ENCODE measurements around the gene DNAJB13.

The DNAJB13 gene

GRCh38 chr11:73996161-73996747, 45.4 kb downstream of the DNAJB13 start:
- no CpG with 5 or more reads among the region's 4 CpGs for WGBS (ENCODE audit: extremely low coverage, insufficient coverage, low lambda C conversion rate)
- Histone ChIP-seq H3K56ac (ENCODE audit: low read length) (no peak overlapping the region), H3K36me3 (ENCODE audit: control insufficient read depth, insufficient read depth, low read length) (no peaks in the 10 kb centered on the region), H3K79me1 (ENCODE audit: low read length) (no peaks in the 10 kb centered on the region), H3K27me3 (ENCODE audit: insufficient read depth, low read length, poor library complexity) (no peaks in the 10 kb centered on the region), H4K8ac (ENCODE audit: low read depth, low read length) (no peak overlapping the region), H3K18ac (ENCODE audit: low read length) (no peak overlapping the region), H4K5ac (ENCODE audit: low read length) (no peak overlapping the region), H2BK15ac (replicated peaks; ENCODE audit: low read depth) (no peak overlapping the region), H3K23ac (ENCODE audit: low read length) (no peak overlapping the region), H3K4me3 (ENCODE audit: low read length) (no peak overlapping the region), H3K4me2 (ENCODE audit: low read length) (no peak overlapping the region), H3K4ac (ENCODE audit: low read depth, low read length) (no peak overlapping the region), H2BK5ac (ENCODE audit: low read length) (no peak overlapping the region), H3K4me1 (ENCODE audit: control insufficient read depth, low read depth, low read length) (no peaks in the 10 kb centered on the region), H2AK5ac (ENCODE audit: low read length) (no peak overlapping the region), H3K27ac (ENCODE audit: low read depth, low read length) (no peak overlapping the region), H2BK120ac (ENCODE audit: low read depth, low read length) (no peak overlapping the region), H3K9ac (ENCODE audit: low read length) (no peak overlapping the region), H3K79me2 (ENCODE audit: control insufficient read depth, insufficient read depth, low read length) (no peaks in the 10 kb centered on the region)
- DNase-seq: no peak

DNA sequence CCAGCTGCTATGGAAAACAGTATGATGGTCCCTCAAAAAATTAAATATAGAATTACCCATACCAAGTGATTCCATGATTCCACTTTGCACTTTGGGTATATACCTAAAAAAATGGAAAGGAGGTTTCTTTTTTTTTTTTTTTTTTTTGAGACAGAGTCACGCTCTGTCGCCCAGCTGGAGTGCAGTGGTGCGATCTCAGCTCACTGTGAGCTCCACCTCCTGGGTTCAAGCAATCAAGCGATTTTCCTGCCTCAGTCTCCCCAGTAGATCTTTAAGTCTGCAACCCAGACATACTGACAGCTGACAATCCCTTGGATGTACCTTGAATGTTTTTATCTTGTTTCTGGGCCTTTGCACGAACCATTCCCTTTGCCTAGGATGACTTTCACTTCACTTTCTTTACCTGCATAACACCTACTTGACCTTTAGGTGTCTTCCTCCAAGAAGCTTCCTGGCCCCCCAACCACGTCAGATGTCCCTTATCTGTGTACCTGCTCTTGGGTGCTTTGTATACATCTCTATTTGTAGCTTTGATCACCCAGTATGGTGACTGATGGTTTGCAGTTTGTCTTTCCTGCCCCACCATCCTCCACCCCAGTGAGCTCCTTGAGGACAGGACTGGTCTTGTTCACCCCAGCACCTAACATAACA, 46.4 kb downstream of the DNAJB13 start:
- no peak for DNase-seq
- Histone ChIP-seq H3K27me3 (ENCODE audit: insufficient read depth, low read length, poor library complexity) (no peaks in the 10 kb centered on the region), H2BK5ac (ENCODE audit: low read length) (no peak overlapping the region), H3K79me2 (ENCODE audit: control insufficient read depth, insufficient read depth, low read length) (no peaks in the 10 kb centered on the region), H3K36me3 (ENCODE audit: control insufficient read depth, insufficient read depth, low read length) (no peaks in the 10 kb centered on the region), H3K4me3 (ENCODE audit: low read length) (no peak overlapping the region), H3K27ac (ENCODE audit: low read depth, low read length) (no peak overlapping the region), H3K56ac (ENCODE audit: low read length) (no peak overlapping the region), H3K9ac (ENCODE audit: low read length) (no peak overlapping the region), H3K23ac (ENCODE audit: low read length) (no peak overlapping the region), H2BK15ac (replicated peaks; ENCODE audit: low read depth) (no peak overlapping the region), H4K8ac (ENCODE audit: low read depth, low read length) (no peak overlapping the region), H3K4me2 (ENCODE audit: low read length) (no peak overlapping the region), H3K4ac (ENCODE audit: low read depth, low read length) (no peak overlapping the region), H3K79me1 (ENCODE audit: low read length) (no peaks in the 10 kb centered on the region), H2AK5ac (ENCODE audit: low read length) (no peak overlapping the region), H4K5ac (ENCODE audit: low read length) (no peak overlapping the region), H2BK120ac (ENCODE audit: low read depth, low read length) (no peak overlapping the region), H3K18ac (ENCODE audit: low read length) (no peak overlapping the region), H3K4me1 (ENCODE audit: control insufficient read depth, low read depth, low read length) (no peaks in the 10 kb centered on the region)
- no CpG with 5 or more reads among the region's 6 CpGs for WGBS (ENCODE audit: extremely low coverage, insufficient coverage, low lambda C conversion rate)

DNA sequence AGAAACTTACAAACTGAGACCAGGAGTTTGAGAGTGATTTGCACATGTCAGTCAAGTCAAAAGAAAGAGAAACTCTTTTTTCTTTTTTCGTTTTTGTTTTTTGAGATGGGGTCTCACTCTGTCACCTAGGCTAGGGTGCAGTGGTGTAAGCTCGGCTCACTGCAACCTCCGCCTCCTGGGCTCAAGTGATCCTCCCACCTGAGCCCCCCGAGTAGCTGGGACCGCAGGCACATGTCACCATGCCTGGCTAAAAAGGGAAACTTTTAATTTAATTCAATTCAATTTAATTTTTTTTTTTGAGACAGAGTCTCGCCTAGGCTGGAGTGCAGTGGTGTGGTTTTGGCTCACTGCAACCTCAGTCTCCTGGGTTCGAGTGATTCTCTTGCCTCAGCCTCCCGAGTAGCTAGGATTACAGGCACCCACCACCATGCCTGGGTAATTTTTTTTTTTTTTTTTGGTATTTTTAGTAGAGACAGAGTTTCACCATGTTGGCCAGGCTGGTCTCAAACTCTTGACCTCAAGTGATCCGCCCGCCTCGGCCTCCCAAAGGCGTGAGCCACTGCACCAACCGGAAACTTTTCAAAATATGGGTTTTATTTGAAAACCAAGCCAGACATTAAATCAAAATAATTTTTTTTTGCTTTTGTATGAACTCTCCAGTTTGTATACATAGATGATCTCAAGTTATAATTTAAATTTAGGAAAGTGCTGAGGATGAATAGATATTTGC, 48.2 kb downstream of the DNAJB13 start:
- H3K27ac ChIP-seq (ENCODE audit: low read depth, low read length): no peak overlapping the region
- H3K9ac ChIP-seq (ENCODE audit: low read length): no peak overlapping the region
- H3K56ac ChIP-seq (ENCODE audit: low read length): no peak overlapping the region
- no peaks in the 10 kb centered on the region for H3K79me1 ChIP-seq (ENCODE audit: low read length)
- H2BK15ac ChIP-seq (replicated peaks; ENCODE audit: low read depth): no peak overlapping the region
- DNase-seq: no peak
- no peak overlapping the region for H3K23ac ChIP-seq (ENCODE audit: low read length)
- no peak overlapping the region for H4K8ac ChIP-seq (ENCODE audit: low read depth, low read length)
- no peaks in the 10 kb centered on the region for H3K79me2 ChIP-seq (ENCODE audit: control insufficient read depth, insufficient read depth, low read length)
- no peaks in the 10 kb centered on the region for H3K36me3 ChIP-seq (ENCODE audit: control insufficient read depth, insufficient read depth, low read length)
- no peaks in the 10 kb centered on the region for H3K4me1 ChIP-seq (ENCODE audit: control insufficient read depth, low read depth, low read length)
- WGBS (ENCODE audit: extremely low coverage, insufficient coverage, low lambda C conversion rate): no CpG with 5 or more reads among the region's 13 CpGs
- H3K4ac ChIP-seq (ENCODE audit: low read depth, low read length): no peak overlapping the region
- no peak overlapping the region for H3K18ac ChIP-seq (ENCODE audit: low read length)
- no peak overlapping the region for H3K4me2 ChIP-seq (ENCODE audit: low read length)
- H3K4me3 ChIP-seq (ENCODE audit: low read length): no peak overlapping the region
- H3K27me3 ChIP-seq (ENCODE audit: insufficient read depth, low read length, poor library complexity): no peaks in the 10 kb centered on the region
- no peak overlapping the region for H2AK5ac ChIP-seq (ENCODE audit: low read length)
- H2BK5ac ChIP-seq (ENCODE audit: low read length): no peak overlapping the region
- no peak overlapping the region for H2BK120ac ChIP-seq (ENCODE audit: low read depth, low read length)
- no peak overlapping the region for H4K5ac ChIP-seq (ENCODE audit: low read length)

GRCh38 chr11:73999581-74000306, 48.9 kb downstream of the DNAJB13 start:
- Histone ChIP-seq H3K23ac (ENCODE audit: low read length) (no peak overlapping the region), H3K4me1 (ENCODE audit: control insufficient read depth, low read depth, low read length) (no peaks in the 10 kb centered on the region), H4K8ac (ENCODE audit: low read depth, low read length) (no peak overlapping the region), H3K4me2 (ENCODE audit: low read length) (no peak overlapping the region), H3K18ac (ENCODE audit: low read length) (no peak overlapping the region), H3K79me2 (ENCODE audit: control insufficient read depth, insufficient read depth, low read length) (no peaks in the 10 kb centered on the region), H2BK15ac (replicated peaks; ENCODE audit: low read depth) (no peak overlapping the region), H3K79me1 (ENCODE audit: low read length) (no peaks in the 10 kb centered on the region), H2BK5ac (ENCODE audit: low read length) (no peak overlapping the region), H3K4ac (ENCODE audit: low read depth, low read length) (no peak overlapping the region), H3K4me3 (ENCODE audit: low read length) (no peak overlapping the region), H3K56ac (ENCODE audit: low read length) (no peak overlapping the region), H2BK120ac (ENCODE audit: low read depth, low read length) (no peak overlapping the region), H3K27ac (ENCODE audit: low read depth, low read length) (no peak overlapping the region), H3K27me3 (ENCODE audit: insufficient read depth, low read length, poor library complexity) (no peaks in the 10 kb centered on the region), H2AK5ac (ENCODE audit: low read length) (no peak overlapping the region), H4K5ac (ENCODE audit: low read length) (no peak overlapping the region), H3K9ac (ENCODE audit: low read length) (no peak overlapping the region), H3K36me3 (ENCODE audit: control insufficient read depth, insufficient read depth, low read length) (no peaks in the 10 kb centered on the region)
- no CpG with 5 or more reads among the region's 8 CpGs for WGBS (ENCODE audit: extremely low coverage, insufficient coverage, low lambda C conversion rate)
- no peak for DNase-seq

DNA sequence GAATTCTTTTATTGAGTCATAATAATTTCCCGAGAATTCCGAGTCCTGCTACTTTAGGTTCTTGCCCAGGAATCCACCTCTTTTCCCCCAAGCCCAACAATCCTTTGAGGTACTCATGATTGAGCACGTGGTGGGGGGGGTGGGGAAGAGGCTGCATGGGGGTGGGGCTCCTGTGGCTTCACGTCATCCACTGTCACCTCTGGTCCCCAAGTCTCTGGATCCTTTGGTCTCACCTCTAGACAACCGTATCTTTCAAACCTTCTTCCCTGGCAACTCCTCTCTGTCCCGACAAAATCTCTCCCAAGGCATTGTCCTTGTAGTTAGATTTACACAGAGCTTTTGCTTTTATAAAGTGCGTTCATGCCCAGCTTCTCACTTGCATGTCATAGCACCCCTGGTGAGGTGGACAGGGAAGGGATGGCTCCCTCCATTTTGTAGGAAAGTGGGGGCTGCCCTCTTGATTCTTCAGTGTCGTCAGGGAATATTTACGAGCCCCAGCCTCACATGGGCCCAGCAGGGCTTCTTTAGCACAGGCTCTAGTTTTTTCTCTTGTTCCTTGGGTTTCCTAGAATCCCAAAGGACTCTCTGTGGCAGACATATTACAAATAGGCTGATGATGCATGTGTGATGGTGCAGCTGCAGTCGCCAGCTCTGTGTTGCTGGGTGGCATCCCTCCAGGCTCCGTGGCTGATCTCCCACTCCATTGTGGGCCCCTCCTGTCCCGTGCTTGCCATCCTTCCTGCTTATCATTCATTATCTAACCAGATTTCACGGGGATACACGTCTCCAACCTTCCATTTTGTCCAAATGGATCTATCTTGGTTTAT, 49.7 kb downstream of the DNAJB13 start:
- no peak overlapping the region for H2BK120ac ChIP-seq (ENCODE audit: low read depth, low read length)
- no peak overlapping the region for H3K56ac ChIP-seq (ENCODE audit: low read length)
- no peak overlapping the region for H4K5ac ChIP-seq (ENCODE audit: low read length)
- no peak overlapping the region for H3K9ac ChIP-seq (ENCODE audit: low read length)
- no peak overlapping the region for H3K23ac ChIP-seq (ENCODE audit: low read length)
- H3K36me3 ChIP-seq (ENCODE audit: control insufficient read depth, insufficient read depth, low read length): no peaks in the 10 kb centered on the region
- no peak overlapping the region for H4K8ac ChIP-seq (ENCODE audit: low read depth, low read length)
- H2BK5ac ChIP-seq (ENCODE audit: low read length): no peak overlapping the region
- H3K18ac ChIP-seq (ENCODE audit: low read length): no peak overlapping the region
- H3K4me1 ChIP-seq (ENCODE audit: control insufficient read depth, low read depth, low read length): no peaks in the 10 kb centered on the region
- H2BK15ac ChIP-seq (replicated peaks; ENCODE audit: low read depth): no peak overlapping the region
- no peak overlapping the region for H2AK5ac ChIP-seq (ENCODE audit: low read length)
- no CpG with 5 or more reads among the region's 14 CpGs for WGBS (ENCODE audit: extremely low coverage, insufficient coverage, low lambda C conversion rate)
- no peak overlapping the region for H3K4me2 ChIP-seq (ENCODE audit: low read length)
- no peak overlapping the region for H3K4me3 ChIP-seq (ENCODE audit: low read length)
- no peak overlapping the region for H3K4ac ChIP-seq (ENCODE audit: low read depth, low read length)
- H3K27ac ChIP-seq (ENCODE audit: low read depth, low read length): no peak overlapping the region
- no peak for DNase-seq
- no peaks in the 10 kb centered on the region for H3K27me3 ChIP-seq (ENCODE audit: insufficient read depth, low read length, poor library complexity)
- H3K79me2 ChIP-seq (ENCODE audit: control insufficient read depth, insufficient read depth, low read length): no peaks in the 10 kb centered on the region
- H3K79me1 ChIP-seq (ENCODE audit: low read length): no peaks in the 10 kb centered on the region
